ENCODE measurements around the gene MAST4. TPM values are rescaled to one million over a fixed set of nuclear protein-coding genes. Genes with fewer than 3 reads are reported as not detected.

Gene MAST4
- total and polyA plus RNA-seq, 2 donors (not counting 1 experiment from before 2014, with no cell fraction given), result 2.5 to 57.1 TPM

DNA sequence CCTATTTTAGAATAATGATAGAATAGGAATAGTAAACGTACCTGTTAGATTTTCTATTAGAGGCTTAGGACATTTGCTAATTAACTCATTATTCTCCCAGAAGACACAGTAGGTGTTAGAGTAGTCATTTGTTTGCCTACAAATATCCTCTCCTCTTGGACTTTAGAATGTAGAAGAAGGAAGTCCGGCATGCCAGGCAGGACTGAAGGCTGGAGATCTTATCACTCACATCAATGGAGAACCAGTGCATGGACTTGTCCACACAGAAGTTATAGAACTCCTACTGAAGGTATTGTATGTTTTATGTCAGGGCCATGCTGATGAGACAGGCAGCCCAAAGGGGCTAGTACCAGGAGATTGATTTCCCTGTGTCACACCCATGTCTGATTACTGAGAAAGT is 557.1 kb downstream of the MAST4 start:
- Histone ChIP-seq H4K20me1 (ENCODE audit: control insufficient read depth, insufficient read depth, low read length, poor library complexity, severe bottlenecking) (no peaks in the 10 kb centered on the region), H3K4me3 (ENCODE audit: control extremely low read depth in 1 of 5, extremely low read depth in 1 of 5, insufficient read depth in 1 of 5, low read depth in 2 of 5, low read length in 4 of 5) (no peak overlapping the region), H3K9me3 (ENCODE audit: control extremely low read depth in 1 of 3, control insufficient read depth in 2 of 3, insufficient read depth in 1 of 3, low read length in 2 of 3) (no peaks in the 10 kb centered on the region), H3K27me3 (replicated peaks in 1 of 4; ENCODE audit: control extremely low read depth in 1 of 4, control insufficient read depth in 3 of 4, insufficient read depth in 4 of 4, low read length in 3 of 4) (no peaks in the 10 kb centered on the region), H3K4me2 (replicated peaks; ENCODE audit: low read depth, low read length, poor library complexity, severe bottlenecking) (no peak overlapping the region), H3K36me3 (replicated peaks in 1 of 2; ENCODE audit: control extremely low read depth in 1 of 2, control insufficient read depth in 1 of 2, extremely low read depth in 1 of 2, insufficient read depth in 2 of 2, low read length in 1 of 2) (no peaks in the 10 kb centered on the region), H3K27ac (ENCODE audit: low read length in 2 of 2) (no peak overlapping the region), H3K9ac (ENCODE audit: low read length) (no peak overlapping the region), H3K4me1 (ENCODE audit: control insufficient read depth in 2 of 2, insufficient read depth in 2 of 2, low read length in 2 of 2) (peaks cover 3 to 6% of the 10 kb centered on the region in 2 donors), H3K79me2 (ENCODE audit: control insufficient read depth, insufficient read depth, low read length) (no peaks in the 10 kb centered on the region), H2AFZ (ENCODE audit: insufficient read depth, low read depth, low read length, poor library complexity, severe bottlenecking) (no peak overlapping the region)
- DNase-seq (no peak), ATAC-seq (ENCODE audit: low read depth) (no peak)
- POLR2A ChIA-PET, result no interaction called here
- CTCF ChIA-PET, result no interaction called here
- intact Hi-C loops (cut with micrococcal nuclease), result loop anchor here (10.0 kb wide), 1 partner anchor 148 kb away; no protein-coding TSS in a partner anchor
- Mint-ChIP-seq H3K4me3 (no peak overlapping the region), H3K9me3 (ENCODE audit: insufficient read depth) (no peaks in the 10 kb centered on the region), H3K27ac (no peak overlapping the region), H3K4me1 (peaks cover 10% of the 10 kb centered on the region), H3K27me3 (no peaks in the 10 kb centered on the region)
- no peak for TF ChIP-seq EZH2 (IDR thresholded peaks at IDR 0.05; ENCODE audit: borderline replicate concordance, insufficient read depth, low read depth, low read length, poor library complexity, severe bottlenecking)
- TF ChIP-seq, protein P1, sequence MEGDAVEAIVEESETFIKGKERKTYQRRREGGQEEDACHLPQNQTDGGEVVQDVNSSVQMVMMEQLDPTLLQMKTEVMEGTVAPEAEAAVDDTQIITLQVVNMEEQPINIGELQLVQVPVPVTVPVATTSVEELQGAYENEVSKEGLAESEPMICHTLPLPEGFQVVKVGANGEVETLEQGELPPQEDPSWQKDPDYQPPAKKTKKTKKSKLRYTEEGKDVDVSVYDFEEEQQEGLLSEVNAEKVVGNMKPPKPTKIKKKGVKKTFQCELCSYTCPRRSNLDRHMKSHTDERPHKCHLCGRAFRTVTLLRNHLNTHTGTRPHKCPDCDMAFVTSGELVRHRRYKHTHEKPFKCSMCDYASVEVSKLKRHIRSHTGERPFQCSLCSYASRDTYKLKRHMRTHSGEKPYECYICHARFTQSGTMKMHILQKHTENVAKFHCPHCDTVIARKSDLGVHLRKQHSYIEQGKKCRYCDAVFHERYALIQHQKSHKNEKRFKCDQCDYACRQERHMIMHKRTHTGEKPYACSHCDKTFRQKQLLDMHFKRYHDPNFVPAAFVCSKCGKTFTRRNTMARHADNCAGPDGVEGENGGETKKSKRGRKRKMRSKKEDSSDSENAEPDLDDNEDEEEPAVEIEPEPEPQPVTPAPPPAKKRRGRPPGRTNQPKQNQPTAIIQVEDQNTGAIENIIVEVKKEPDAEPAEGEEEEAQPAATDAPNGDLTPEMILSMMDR (IDR thresholded peaks at IDR 0.05), result no peak
- WGBS (ENCODE audit: insufficient coverage), result no CpG with 5 or more reads among the region's 2 CpGs

DNA sequence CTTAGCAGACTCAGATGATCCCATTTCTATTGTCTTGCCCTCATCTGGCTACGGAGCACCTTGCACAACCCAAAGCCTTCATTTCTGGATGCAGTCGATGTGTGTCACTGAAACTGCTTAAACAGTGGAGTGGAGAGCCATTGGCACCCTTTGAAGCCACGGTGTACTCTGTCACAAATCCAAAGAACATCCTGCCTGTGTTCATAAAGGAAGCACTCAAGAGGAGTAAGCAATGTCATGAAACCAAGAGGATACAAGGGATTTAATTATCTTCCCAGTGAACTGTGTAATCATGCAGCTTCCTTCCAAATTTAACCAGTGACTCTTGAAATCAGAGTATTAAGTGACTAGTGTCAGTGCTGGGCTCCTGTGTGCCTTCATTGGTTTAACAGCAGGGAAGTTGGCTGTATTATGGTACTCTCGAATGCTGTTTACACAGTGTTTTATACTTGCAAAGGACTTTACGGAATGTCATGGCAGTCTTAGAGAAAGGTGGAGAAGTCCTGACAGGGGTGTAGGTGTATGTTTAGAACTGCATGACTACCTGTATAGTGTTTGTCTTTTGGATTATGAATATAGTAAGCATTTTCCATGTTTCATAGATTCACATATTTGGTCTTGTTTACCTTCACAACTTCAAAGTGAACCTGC is 558.5 kb downstream of the MAST4 start:
- TF ChIP-seq EZH2 (IDR thresholded peaks at IDR 0.05; ENCODE audit: borderline replicate concordance, insufficient read depth, low read depth, low read length, poor library complexity, severe bottlenecking), result no peak
- TF ChIP-seq, protein P1 (IDR thresholded peaks at IDR 0.05), result no peak
- H3K27ac ChIP-seq (ENCODE audit: low read length in 2 of 2), result no peak overlapping the region
- H3K36me3 ChIP-seq (replicated peaks in 1 of 2; ENCODE audit: control extremely low read depth in 1 of 2, control insufficient read depth in 1 of 2, extremely low read depth in 1 of 2, insufficient read depth in 2 of 2, low read length in 1 of 2), result no peaks in the 10 kb centered on the region
- Mint-ChIP-seq H3K9me3 (ENCODE audit: insufficient read depth) (no peaks in the 10 kb centered on the region), H3K27ac (no peak overlapping the region), H3K4me1 (peaks cover 13% of the 10 kb centered on the region), H3K4me3 (no peak overlapping the region), H3K27me3 (no peaks in the 10 kb centered on the region)
- WGBS (ENCODE audit: insufficient coverage), result 100% methylated on average over 2 of the region's 5 CpGs
- DNase-seq, result no peak
- ChIA-PET POLR2A (interaction anchor here (1.2 kb wide), 1 partner anchor 61 kb away, joined by 8 read pairs; no protein-coding TSS in a partner anchor), CTCF (interaction anchor here (1.0 to 19.5 kb wide), 6 partner anchors 12 to 60 kb away, joined by 3 to 582 read pairs (median 22); partner anchors contain the start of gene CD180)
- no peak overlapping the region for H2AFZ ChIP-seq (ENCODE audit: insufficient read depth, low read depth, low read length, poor library complexity, severe bottlenecking)
- no peaks in the 10 kb centered on the region for H3K9me3 ChIP-seq (ENCODE audit: control extremely low read depth in 1 of 3, control insufficient read depth in 2 of 3, insufficient read depth in 1 of 3, low read length in 2 of 3)
- no peak overlapping the region for H3K4me3 ChIP-seq (ENCODE audit: control extremely low read depth in 1 of 5, extremely low read depth in 1 of 5, insufficient read depth in 1 of 5, low read depth in 2 of 5, low read length in 4 of 5)
- no peak overlapping the region for H3K4me2 ChIP-seq (replicated peaks; ENCODE audit: low read depth, low read length, poor library complexity, severe bottlenecking)
- intact Hi-C loops (cut with micrococcal nuclease), result loop anchor here (10.0 kb wide), 1 partner anchor 150 kb away; no protein-coding TSS in a partner anchor
- H3K79me2 ChIP-seq (ENCODE audit: control insufficient read depth, insufficient read depth, low read length), result no peaks in the 10 kb centered on the region
- H3K4me1 ChIP-seq (ENCODE audit: control insufficient read depth in 2 of 2, insufficient read depth in 2 of 2, low read length in 2 of 2), result peaks cover 3 to 6% of the 10 kb centered on the region in 2 donors
- H4K20me1 ChIP-seq (ENCODE audit: control insufficient read depth, insufficient read depth, low read length, poor library complexity, severe bottlenecking), result no peaks in the 10 kb centered on the region
- no peak for ATAC-seq (ENCODE audit: low read depth)
- no peak overlapping the region for H3K9ac ChIP-seq (ENCODE audit: low read length)
- H3K27me3 ChIP-seq (replicated peaks in 1 of 4; ENCODE audit: control extremely low read depth in 1 of 4, control insufficient read depth in 3 of 4, insufficient read depth in 4 of 4, low read length in 3 of 4), result no peaks in the 10 kb centered on the region

All from B cell (primary cell).